ENCODE results near the gene TCP11L2. TPM values are rescaled to one million over a fixed set of nuclear protein-coding genes. Genes with fewer than 3 reads are reported as not detected.

Gene TCP11L2
- total and polyA plus RNA-seq, 9 of the 15 experiments (the other 6 are each of a cell fraction or from before 2014, with no cell fraction given): 0.39 to 4.5 (median 1.3) TPM

DNA sequence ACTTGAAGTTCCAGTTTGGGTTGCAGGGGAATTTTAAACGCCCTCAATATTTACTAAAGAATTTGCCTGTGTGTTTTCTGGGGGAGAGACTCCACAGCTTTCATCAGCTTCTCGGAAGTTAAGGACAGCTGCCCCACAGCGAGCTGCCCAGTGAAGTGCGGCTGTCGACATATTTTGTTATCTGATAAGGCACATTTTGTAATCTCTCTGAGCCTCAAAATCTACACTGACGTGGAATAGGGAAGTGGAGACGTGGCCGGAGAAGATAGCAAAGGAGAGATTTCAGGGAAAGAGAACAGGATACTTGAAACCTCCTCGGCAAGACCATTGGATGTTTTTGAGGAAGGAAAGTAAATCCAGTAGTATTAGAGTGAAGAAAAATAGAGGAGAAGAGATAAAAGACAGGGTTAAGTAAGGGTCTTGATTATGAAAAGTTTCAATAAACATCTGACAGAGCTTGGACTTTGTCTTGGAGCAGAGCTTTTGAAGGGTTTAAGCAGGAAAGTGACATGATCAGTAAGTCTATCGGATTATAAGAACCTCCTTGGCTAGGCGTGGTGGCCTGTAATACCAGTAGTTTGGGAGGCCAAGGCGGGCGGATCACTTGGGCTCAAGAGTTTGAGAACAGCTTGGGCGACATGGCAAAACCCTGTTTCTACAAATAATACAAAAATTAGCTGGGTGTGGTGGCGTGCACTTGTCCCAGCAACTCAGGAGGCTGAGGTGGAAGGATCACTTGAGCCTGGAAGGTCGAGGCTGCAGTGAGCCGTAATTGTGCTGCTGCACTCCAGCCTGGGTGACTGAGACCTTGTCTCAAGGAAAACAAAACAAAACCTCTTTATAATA lies 56.1 kb downstream of the TCP11L2 start (continued):
- TF ChIP-seq, protein P1, sequence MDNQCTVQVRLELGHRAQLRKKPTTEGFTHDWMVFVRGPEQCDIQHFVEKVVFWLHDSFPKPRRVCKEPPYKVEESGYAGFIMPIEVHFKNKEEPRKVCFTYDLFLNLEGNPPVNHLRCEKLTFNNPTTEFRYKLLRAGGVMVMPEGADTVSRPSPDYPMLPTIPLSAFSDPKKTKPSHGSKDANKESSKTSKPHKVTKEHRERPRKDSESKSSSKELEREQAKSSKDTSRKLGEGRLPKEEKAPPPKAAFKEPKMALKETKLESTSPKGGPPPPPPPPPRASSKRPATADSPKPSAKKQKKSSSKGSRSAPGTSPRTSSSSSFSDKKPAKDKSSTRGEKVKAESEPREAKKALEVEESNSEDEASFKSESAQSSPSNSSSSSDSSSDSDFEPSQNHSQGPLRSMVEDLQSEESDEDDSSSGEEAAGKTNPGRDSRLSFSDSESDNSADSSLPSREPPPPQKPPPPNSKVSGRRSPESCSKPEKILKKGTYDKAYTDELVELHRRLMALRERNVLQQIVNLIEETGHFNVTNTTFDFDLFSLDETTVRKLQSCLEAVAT (IDR thresholded peaks at IDR 0.05): peak in 1 of 2 experiments; percentile 60; a peak in 2 of 4 replicates
- TF ChIP-seq ZFP36 (IDR thresholded peaks at IDR 0.05; ENCODE audit: low read depth, low read length, partially characterized antibody) (no peak), ETV6 (IDR thresholded peaks at IDR 0.05; ENCODE audit: borderline replicate concordance in 1 of 2, low read depth in 2 of 2, low read length in 1 of 2) (peak in 1 of 2 experiments; percentile 67; a peak in 1 of 4 replicates), ETV6 (CRISPR knock-in tag; IDR thresholded peaks at IDR 0.05; ENCODE audit: borderline replicate concordance) (no peak), ZNF561 (CRISPR knock-in tag; conservative IDR thresholded peaks at IDR 0.05) (no peak), ZNF586 (CRISPR knock-in tag; conservative IDR thresholded peaks at IDR 0.05) (no peak), DNMT1 (IDR thresholded peaks at IDR 0.05) (no peak), RBM15 (IDR thresholded peaks at IDR 0.05; ENCODE audit: insufficient read depth, low read length) (no peak), TFAM (CRISPR knock-in tag; conservative IDR thresholded peaks at IDR 0.05) (no peak), IFI16 (CRISPR knock-in tag; IDR thresholded peaks at IDR 0.05) (no peak), FIP1L1 (IDR thresholded peaks at IDR 0.05; ENCODE audit: low read depth, low read length, poor library complexity, severe bottlenecking) (no peak)
- TF ChIP-seq, protein P2, sequence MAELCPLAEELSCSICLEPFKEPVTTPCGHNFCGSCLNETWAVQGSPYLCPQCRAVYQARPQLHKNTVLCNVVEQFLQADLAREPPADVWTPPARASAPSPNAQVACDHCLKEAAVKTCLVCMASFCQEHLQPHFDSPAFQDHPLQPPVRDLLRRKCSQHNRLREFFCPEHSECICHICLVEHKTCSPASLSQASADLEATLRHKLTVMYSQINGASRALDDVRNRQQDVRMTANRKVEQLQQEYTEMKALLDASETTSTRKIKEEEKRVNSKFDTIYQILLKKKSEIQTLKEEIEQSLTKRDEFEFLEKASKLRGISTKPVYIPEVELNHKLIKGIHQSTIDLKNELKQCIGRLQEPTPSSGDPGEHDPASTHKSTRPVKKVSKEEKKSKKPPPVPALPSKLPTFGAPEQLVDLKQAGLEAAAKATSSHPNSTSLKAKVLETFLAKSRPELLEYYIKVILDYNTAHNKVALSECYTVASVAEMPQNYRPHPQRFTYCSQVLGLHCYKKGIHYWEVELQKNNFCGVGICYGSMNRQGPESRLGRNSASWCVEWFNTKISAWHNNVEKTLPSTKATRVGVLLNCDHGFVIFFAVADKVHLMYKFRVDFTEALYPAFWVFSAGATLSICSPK (IDR thresholded peaks at IDR 0.05; ENCODE audit: borderline replicate concordance): no peak
- TF ChIP-seq, protein P3, sequence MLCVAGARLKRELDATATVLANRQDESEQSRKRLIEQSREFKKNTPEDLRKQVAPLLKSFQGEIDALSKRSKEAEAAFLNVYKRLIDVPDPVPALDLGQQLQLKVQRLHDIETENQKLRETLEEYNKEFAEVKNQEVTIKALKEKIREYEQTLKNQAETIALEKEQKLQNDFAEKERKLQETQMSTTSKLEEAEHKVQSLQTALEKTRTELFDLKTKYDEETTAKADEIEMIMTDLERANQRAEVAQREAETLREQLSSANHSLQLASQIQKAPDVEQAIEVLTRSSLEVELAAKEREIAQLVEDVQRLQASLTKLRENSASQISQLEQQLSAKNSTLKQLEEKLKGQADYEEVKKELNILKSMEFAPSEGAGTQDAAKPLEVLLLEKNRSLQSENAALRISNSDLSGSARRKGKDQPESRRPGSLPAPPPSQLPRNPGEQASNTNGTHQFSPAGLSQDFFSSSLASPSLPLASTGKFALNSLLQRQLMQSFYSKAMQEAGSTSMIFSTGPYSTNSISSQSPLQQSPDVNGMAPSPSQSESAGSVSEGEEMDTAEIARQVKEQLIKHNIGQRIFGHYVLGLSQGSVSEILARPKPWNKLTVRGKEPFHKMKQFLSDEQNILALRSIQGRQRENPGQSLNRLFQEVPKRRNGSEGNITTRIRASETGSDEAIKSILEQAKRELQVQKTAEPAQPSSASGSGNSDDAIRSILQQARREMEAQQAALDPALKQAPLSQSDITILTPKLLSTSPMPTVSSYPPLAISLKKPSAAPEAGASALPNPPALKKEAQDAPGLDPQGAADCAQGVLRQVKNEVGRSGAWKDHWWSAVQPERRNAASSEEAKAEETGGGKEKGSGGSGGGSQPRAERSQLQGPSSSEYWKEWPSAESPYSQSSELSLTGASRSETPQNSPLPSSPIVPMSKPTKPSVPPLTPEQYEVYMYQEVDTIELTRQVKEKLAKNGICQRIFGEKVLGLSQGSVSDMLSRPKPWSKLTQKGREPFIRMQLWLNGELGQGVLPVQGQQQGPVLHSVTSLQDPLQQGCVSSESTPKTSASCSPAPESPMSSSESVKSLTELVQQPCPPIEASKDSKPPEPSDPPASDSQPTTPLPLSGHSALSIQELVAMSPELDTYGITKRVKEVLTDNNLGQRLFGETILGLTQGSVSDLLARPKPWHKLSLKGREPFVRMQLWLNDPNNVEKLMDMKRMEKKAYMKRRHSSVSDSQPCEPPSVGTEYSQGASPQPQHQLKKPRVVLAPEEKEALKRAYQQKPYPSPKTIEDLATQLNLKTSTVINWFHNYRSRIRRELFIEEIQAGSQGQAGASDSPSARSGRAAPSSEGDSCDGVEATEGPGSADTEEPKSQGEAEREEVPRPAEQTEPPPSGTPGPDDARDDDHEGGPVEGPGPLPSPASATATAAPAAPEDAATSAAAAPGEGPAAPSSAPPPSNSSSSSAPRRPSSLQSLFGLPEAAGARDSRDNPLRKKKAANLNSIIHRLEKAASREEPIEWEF (CRISPR knock-in tag; IDR thresholded peaks at IDR 0.05): no peak
- TF ChIP-seq, protein P4, sequence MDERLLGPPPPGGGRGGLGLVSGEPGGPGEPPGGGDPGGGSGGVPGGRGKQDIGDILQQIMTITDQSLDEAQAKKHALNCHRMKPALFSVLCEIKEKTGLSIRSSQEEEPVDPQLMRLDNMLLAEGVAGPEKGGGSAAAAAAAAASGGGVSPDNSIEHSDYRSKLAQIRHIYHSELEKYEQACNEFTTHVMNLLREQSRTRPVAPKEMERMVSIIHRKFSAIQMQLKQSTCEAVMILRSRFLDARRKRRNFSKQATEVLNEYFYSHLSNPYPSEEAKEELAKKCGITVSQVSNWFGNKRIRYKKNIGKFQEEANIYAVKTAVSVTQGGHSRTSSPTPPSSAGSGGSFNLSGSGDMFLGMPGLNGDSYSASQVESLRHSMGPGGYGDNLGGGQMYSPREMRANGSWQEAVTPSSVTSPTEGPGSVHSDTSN (CRISPR knock-in tag; IDR thresholded peaks at IDR 0.05; ENCODE audit: low read depth): no peak
- TF ChIP-seq, protein P4 (tag; conservative IDR thresholded peaks at IDR 0.05; ENCODE audit: low read depth): peak; percentile 77
